Measurements from ENCODE around the gene PLA2G4E.

DNA sequence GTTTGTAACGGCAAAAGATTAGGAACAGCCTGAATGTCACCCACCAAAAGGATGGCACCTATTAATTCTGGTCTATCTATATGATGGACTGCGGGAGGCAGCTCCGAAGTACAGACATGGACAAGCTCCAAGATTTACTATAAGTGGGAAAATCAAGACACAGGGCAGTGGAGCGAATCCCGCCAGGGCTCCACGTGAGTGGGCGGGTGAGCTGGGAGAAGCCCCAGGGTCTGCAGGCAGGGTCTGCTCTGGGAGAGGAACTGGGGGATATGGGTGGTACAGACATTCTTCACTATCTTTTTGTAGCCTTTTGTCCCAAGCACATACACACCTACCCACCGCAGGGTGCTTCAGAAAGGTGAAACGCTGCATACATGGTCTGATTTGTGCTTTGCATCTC is 88.7 kb downstream of the PLA2G4E start:
- TF ChIP-seq, protein P1, sequence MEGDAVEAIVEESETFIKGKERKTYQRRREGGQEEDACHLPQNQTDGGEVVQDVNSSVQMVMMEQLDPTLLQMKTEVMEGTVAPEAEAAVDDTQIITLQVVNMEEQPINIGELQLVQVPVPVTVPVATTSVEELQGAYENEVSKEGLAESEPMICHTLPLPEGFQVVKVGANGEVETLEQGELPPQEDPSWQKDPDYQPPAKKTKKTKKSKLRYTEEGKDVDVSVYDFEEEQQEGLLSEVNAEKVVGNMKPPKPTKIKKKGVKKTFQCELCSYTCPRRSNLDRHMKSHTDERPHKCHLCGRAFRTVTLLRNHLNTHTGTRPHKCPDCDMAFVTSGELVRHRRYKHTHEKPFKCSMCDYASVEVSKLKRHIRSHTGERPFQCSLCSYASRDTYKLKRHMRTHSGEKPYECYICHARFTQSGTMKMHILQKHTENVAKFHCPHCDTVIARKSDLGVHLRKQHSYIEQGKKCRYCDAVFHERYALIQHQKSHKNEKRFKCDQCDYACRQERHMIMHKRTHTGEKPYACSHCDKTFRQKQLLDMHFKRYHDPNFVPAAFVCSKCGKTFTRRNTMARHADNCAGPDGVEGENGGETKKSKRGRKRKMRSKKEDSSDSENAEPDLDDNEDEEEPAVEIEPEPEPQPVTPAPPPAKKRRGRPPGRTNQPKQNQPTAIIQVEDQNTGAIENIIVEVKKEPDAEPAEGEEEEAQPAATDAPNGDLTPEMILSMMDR (conservative IDR thresholded peaks at IDR 0.05; ENCODE audit: low read depth in 2 of 2): no peak
- no peak for TF ChIP-seq EZH2 (IDR thresholded peaks at IDR 0.05; ENCODE audit: low read depth, unreplicated experiment)
- no peak for TF ChIP-seq JUNB (IDR thresholded peaks at IDR 0.05; ENCODE audit: unreplicated experiment)
- TF ChIP-seq, protein P2, sequence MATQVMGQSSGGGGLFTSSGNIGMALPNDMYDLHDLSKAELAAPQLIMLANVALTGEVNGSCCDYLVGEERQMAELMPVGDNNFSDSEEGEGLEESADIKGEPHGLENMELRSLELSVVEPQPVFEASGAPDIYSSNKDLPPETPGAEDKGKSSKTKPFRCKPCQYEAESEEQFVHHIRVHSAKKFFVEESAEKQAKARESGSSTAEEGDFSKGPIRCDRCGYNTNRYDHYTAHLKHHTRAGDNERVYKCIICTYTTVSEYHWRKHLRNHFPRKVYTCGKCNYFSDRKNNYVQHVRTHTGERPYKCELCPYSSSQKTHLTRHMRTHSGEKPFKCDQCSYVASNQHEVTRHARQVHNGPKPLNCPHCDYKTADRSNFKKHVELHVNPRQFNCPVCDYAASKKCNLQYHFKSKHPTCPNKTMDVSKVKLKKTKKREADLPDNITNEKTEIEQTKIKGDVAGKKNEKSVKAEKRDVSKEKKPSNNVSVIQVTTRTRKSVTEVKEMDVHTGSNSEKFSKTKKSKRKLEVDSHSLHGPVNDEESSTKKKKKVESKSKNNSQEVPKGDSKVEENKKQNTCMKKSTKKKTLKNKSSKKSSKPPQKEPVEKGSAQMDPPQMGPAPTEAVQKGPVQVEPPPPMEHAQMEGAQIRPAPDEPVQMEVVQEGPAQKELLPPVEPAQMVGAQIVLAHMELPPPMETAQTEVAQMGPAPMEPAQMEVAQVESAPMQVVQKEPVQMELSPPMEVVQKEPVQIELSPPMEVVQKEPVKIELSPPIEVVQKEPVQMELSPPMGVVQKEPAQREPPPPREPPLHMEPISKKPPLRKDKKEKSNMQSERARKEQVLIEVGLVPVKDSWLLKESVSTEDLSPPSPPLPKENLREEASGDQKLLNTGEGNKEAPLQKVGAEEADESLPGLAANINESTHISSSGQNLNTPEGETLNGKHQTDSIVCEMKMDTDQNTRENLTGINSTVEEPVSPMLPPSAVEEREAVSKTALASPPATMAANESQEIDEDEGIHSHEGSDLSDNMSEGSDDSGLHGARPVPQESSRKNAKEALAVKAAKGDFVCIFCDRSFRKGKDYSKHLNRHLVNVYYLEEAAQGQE (IDR thresholded peaks at IDR 0.05; ENCODE audit: unreplicated experiment): no peak
- no peak for TF ChIP-seq EZH2phosphoT487 (IDR thresholded peaks at IDR 0.05; ENCODE audit: unreplicated experiment)
